A673 (cell line): ENCODE data around the gene TMCC1. TPM values are rescaled to one million over a fixed set of nuclear protein-coding genes. Genes with fewer than 3 reads are reported as not detected.

Experiments used
- BruUV-seq: library from RNA; stranded (reverse); fragments of 400-500 nt; replicated peaks from 2 replicates; lab custom pipeline; 2021; lab: Mats Ljungman, UMichigan
- CTCF ChIA-PET: fragments of 300-600 bp; sonication (Branson Sonifier 250); formaldehyde crosslinking; loops from one replicate; lab custom pipeline; 2022; ENCODE audit warnings: antibody characterized with exemption; lab: Charles Lee
- POLR2A ChIA-PET: fragments of 300-600 bp; sonication (Branson Sonifier 250); formaldehyde crosslinking; loops from one replicate; lab custom pipeline; 2022; ENCODE audit warnings: antibody characterized with exemption; ENCODE audit not compliant: low non-redundant PET; lab: Charles Lee
- DNase-seq: peaks from one replicate; pipeline ENCODE4 v3.0.0-alpha.2; 2015; ENCODE audit warnings: low spot score
- H3K27ac ChIP-seq: fragments of 200-600 bp; sonication (generic); 2 replicates; pipeline ENCODE4 v1.5.1; 2016; ENCODE audit warnings: mixed run types, low read depth, mild to moderate bottlenecking, mixed read lengths, antibody characterized with exemption, low read length; ENCODE audit not compliant: poor library complexity, severe bottlenecking
- H3K27me3 ChIP-seq: fragments of 200-600 bp; sonication (generic); replicated peaks from 2 replicates; pipeline ENCODE4 v1.6.1; 2017; ENCODE audit warnings: mixed run types, low read depth, mild to moderate bottlenecking, mixed read lengths, antibody characterized with exemption, low read length; ENCODE audit not compliant: insufficient read depth, poor library complexity
- H3K36me3 ChIP-seq: fragments of 200-600 bp; sonication (generic); 2 replicates; pipeline ENCODE4 v1.6.1; 2016; ENCODE audit warnings: mixed run types, mild to moderate bottlenecking, mixed read lengths, antibody characterized with exemption, low read length; ENCODE audit not compliant: insufficient read depth, poor library complexity, severe bottlenecking
- H3K4me1 ChIP-seq: fragments of 200-600 bp; sonication (generic); 2 replicates; pipeline ENCODE4 v1.6.1; 2017; ENCODE audit warnings: mixed run types, mild to moderate bottlenecking, mixed read lengths, antibody characterized with exemption, low read length; ENCODE audit not compliant: insufficient read depth, poor library complexity, severe bottlenecking
- H3K4me3 ChIP-seq: fragments of 200-600 bp; sonication (generic); 2 replicates; pipeline ENCODE4 v1.5.1; 2016; ENCODE audit warnings: low read depth, mixed run types, mild to moderate bottlenecking, mixed read lengths, low read length; ENCODE audit not compliant: poor library complexity, severe bottlenecking
- H3K9me3 ChIP-seq: fragments of 200-600 bp; sonication (generic); 2 replicates; pipeline ENCODE4 v1.6.1; 2016; ENCODE audit warnings: mixed run types, low read depth, mild to moderate bottlenecking, mixed read lengths, antibody characterized with exemption, low read length; ENCODE audit not compliant: poor library complexity, severe bottlenecking
- EZH2 ChIP-seq: fragments of 200-600 bp; sonication (generic); IDR thresholded peaks from 2 replicates; pipeline ENCODE4 v1.6.1; 2017; ENCODE audit warnings: borderline replicate concordance, low read depth, mild to moderate bottlenecking, mixed read lengths, antibody characterized with exemption, low read length; ENCODE audit not compliant: poor library complexity, severe bottlenecking
- intact Hi-C: fragments of 100-400 bp; cut with micrococcal nuclease; formaldehyde crosslinking; loops from one replicate; pipeline ENCODE4 v1.10.0; 2022; ENCODE audit not compliant: unreplicated experiment
- total RNA-seq: library from RNA; stranded (reverse); gene quantifications from 2 replicates; pipeline ENCODE4 v1.2.3, GENCODE V29; 2021
- TF ChIP-seq, protein P1 (sequence below): fragments of 300-800, 200-600 bp; sonication (generic); conservative IDR thresholded peaks from 2 replicates; pipeline ENCODE4 v1.5.1; 2017; ENCODE audit warnings: low read depth, mild to moderate bottlenecking, antibody characterized with exemption, low read length, moderate library complexity, mixed read lengths

The TMCC1 gene
- total RNA-seq, 1 experiment from 2014 or later: 29.4 TPM

DNA sequence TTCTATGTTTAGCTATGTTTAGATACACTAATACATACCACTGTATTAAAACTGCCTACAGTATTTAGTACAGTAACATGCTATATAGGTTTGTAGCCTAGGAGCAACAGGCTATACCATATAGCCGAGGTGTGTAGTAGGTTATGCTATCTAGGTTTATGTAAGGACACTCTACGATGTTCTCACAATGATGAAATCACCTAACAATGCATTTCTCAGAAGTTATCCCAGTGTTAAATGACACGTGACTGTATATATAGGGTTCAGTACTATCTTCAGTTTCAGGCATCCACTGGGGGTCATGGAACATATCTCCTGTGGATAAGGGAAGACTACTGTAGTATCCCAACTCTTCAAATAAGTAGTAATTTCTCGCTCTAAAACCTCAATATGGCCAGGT is 97.4 kb downstream of the TMCC1 start:
- TF ChIP-seq EZH2: no peak
- TF ChIP-seq, protein P1, sequence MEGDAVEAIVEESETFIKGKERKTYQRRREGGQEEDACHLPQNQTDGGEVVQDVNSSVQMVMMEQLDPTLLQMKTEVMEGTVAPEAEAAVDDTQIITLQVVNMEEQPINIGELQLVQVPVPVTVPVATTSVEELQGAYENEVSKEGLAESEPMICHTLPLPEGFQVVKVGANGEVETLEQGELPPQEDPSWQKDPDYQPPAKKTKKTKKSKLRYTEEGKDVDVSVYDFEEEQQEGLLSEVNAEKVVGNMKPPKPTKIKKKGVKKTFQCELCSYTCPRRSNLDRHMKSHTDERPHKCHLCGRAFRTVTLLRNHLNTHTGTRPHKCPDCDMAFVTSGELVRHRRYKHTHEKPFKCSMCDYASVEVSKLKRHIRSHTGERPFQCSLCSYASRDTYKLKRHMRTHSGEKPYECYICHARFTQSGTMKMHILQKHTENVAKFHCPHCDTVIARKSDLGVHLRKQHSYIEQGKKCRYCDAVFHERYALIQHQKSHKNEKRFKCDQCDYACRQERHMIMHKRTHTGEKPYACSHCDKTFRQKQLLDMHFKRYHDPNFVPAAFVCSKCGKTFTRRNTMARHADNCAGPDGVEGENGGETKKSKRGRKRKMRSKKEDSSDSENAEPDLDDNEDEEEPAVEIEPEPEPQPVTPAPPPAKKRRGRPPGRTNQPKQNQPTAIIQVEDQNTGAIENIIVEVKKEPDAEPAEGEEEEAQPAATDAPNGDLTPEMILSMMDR: no peak
- intact Hi-C loops: no loop called here
- no TSS peak for BruUV-seq
- Histone ChIP-seq H3K36me3 (no peaks in the 10 kb centered on the region), H3K4me1 (peaks cover 24% of the 10 kb centered on the region), H3K9me3 (no peaks in the 10 kb centered on the region), H3K27me3 (no peaks in the 10 kb centered on the region), H3K27ac (no peak overlapping the region), H3K4me3 (no peak overlapping the region)
- DNase-seq: no peak
- ChIA-PET POLR2A (no interaction called here), CTCF (no interaction called here)

DNA sequence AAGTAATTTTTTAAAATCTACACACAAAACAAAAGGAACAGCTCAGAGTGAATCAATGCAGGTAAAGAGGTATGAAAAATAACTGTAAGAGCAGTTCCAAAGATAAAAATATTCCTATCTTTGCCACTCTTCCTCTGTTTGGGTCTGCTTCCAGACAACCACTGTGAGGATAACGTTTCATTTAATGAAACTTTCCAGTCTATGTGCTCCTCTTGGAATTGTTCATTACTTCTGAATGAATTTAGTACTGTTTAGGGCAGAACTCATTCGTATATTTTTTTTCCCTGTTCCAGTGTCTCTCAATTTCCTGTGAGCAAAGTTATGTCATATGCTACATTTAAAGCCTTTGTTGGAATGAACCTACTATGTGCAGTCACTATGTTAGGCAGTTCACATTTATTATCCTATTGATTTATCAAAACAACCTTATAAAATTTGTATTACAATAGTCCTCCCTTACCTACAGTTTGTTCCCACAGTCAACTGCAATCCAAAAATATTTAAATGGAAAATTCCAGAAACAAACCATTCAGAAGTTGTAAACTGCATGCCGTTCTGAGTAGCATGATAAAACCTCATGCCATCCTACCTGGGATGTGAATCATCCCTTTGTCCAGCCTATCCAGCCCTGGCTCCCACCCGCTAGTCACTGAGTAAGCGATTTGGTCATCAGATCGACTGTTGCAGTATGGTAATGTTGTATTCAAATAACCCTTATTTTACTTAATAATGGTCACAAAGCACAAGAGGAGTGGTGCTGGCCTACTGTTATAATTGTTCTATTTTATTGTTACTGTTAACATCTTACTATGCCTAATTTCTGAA is 98.1 kb downstream of the TMCC1 start:
- Histone ChIP-seq H3K9me3 (no peaks in the 10 kb centered on the region), H3K36me3 (no peaks in the 10 kb centered on the region), H3K27ac (no peak overlapping the region), H3K4me1 (peaks cover 24% of the 10 kb centered on the region), H3K4me3 (peak overlapping the region; percentile 18), H3K27me3 (no peaks in the 10 kb centered on the region)
- no peak for DNase-seq
- ChIA-PET CTCF (no interaction called here), POLR2A (no interaction called here)
- intact Hi-C loops: no loop called here
- BruUV-seq: no TSS peak
- no peak for TF ChIP-seq EZH2
- TF ChIP-seq, protein P1: no peak

DNA sequence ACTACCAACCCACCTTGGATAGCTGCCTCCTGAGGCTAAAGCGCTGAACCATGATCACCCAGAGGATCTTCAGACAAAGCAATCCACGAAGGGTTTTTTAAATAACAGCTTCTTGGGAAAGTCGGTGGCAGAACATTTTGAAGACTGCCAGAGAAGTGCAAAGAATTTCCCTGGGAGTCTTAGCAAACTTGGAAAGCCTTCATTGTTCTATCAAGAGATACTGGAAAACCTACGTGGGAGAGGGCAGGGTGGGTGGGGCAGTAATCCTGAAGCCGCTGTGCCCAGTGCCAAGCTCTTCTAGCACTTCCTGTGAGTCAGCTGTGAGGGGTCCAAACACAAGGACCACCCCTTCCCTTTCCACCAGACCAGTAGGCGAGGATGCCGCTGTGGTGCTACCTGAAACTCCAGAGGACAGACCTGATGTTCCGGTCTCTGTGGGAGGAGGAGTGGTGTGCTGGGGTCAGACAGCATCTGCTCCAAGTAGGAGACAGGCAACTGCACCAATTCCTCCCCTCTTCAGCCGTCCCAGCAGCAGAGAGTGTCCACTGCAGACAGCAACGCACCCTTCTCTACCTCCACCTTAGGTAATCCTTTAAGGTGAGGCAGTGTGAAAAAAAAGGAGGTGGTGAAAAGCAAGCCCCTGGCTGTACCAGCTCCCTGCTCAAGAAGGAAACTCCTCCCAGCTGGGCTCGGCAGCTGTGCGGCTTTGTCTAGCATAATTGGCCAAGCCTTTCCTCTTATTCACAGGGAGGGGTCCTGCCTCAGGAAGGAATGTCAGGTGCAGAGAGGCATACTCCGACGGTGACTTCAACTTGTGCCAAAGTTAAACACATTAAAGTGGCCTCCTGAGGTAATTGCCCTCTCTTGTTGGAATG is 99.0 kb downstream of the TMCC1 start:
- intact Hi-C loops: no loop called here
- peak overlapping the region; percentile 18 for H3K4me3 ChIP-seq
- no TSS peak for BruUV-seq
- H3K36me3 ChIP-seq: no peaks in the 10 kb centered on the region
- TF ChIP-seq, protein P1: no peak
- no peak for TF ChIP-seq EZH2
- no peak overlapping the region for H3K27ac ChIP-seq
- POLR2A ChIA-PET: no interaction called here
- CTCF ChIA-PET: no interaction called here
- H3K27me3 ChIP-seq: no peaks in the 10 kb centered on the region
- no peaks in the 10 kb centered on the region for H3K9me3 ChIP-seq
- peaks cover 24% of the 10 kb centered on the region for H3K4me1 ChIP-seq
- DNase-seq: peak; percentile 61
